GM12892 (cell line): ENCODE data around the gene KLHDC10.

Source experiments
- POLR2A ChIP-seq: IDR thresholded peaks from 2 replicates; pipeline ENCODE4 v1.6.1; 2011; ENCODE audit warnings: low read depth, low read length, control low read depth
- POLR2AphosphoS5 ChIP-seq: IDR thresholded peaks from 2 replicates; pipeline ENCODE4 v1.6.1; 2011; ENCODE audit warnings: low read depth, low read length, control low read depth

- TF ChIP-seq POLR2A (no peak), POLR2AphosphoS5 (no peak)
Measured at GRCh38 chr7:130069179-130069977, 956 bp upstream of the KLHDC10 start.
